Nucleus accumbens (tissue), 56 donors: ENCODE data around the gene PHKA2.
"Not testable (repeated sequence)": the region's sequence is repeated elsewhere in the genome, so short reads cannot be mapped to it uniquely, and the experiment has no call there.

Source experiments
- DNase-seq, 56 donors: peaks; one replicate each; lab custom pipeline; 2025; lab: John Stamatoyannopoulos, UW

The PHKA2 gene

DNA sequence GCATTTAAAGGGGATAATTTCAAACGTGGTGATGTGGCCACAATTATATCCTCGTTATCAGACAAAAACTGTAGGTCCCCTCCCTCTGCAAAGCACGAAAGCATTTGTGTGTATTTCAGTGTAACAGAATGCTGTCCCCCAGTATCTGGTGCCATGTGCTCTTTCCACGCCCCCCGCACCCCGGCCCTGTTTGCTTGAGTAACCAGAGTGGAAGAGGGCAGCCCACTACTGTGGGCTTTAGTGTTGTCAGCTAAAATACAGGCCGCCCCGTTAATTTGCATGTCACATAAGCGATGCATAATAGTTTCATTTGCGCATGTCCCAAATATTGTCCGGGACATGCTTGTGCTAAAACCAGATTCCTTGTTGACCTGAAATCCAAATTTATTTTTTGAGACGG lies 110.1 kb downstream of the PHKA2 start:
- DNase-seq = no peak

DNA sequence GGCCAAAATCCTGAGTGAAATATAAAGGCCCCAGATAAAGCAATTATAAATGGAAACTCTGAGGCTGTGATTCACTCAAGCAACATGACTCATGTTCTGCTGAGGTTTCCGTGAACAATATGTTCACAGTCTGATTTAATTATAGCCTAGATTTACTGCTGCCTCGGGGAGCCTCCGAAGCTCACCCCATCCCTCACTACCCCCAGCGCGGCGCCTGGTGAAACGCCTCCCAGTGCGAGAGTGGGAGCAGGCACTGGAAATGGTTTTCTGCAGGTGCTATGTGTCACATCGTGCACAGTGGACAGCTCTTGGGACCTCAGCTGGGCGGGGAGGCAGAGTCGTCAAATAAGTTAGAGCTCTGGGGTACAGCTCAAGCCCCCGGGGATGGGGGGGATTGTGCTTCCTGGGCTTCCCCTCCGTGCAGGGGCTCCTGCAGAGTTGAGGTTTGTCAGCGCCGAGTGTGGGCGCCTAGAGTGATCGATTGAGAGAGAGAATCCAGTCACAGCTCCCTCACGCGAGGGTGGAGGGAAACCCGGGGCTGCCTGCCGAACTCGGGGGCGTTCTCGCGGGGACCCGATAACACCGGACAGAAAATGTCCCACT lies 110.6 kb downstream of the PHKA2 start:
- DNase-seq = peak in 31 of 56 donors; percentile 0 to 71 (median 35)

DNA sequence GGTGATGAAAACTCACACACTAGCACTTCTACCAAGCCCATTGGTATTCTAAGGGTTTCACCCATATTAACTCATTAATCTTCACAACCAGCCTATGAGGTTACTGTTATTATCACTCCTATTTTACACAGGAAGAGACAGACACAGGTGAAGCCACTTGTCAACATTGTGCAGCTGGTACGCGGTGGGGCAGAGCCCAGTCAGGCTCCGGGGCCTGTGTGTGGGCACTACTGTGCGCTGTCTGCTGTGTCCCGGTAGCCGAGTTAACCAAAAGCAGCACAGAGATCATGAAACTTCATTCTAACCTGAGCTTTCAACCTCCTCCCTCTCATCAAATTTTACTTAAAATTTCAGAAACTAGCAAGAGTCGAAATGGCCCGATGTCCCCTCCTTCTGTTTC lies 111.3 kb downstream of the PHKA2 start:
- no peak for DNase-seq

DNA sequence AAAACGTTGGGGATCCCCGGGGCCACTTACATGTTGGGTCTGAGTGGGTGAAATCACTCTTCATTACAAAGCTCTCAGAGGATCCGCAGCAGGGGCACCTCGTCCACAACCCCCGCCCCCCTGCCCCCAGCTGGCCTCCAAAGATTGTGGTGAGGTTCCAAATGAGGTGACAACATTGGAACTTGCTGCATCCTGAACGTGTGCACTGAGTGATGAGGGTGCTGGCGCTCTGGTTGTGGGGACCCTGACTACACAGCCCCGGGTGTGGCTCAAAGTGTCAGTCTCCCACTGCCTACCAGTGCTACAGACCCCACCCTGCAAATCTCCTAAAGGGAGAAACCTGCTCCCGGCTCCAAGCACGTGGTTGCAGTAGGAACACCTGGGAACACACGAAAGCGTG lies 111.9 kb downstream of the PHKA2 start:
- no peak for DNase-seq

DNA sequence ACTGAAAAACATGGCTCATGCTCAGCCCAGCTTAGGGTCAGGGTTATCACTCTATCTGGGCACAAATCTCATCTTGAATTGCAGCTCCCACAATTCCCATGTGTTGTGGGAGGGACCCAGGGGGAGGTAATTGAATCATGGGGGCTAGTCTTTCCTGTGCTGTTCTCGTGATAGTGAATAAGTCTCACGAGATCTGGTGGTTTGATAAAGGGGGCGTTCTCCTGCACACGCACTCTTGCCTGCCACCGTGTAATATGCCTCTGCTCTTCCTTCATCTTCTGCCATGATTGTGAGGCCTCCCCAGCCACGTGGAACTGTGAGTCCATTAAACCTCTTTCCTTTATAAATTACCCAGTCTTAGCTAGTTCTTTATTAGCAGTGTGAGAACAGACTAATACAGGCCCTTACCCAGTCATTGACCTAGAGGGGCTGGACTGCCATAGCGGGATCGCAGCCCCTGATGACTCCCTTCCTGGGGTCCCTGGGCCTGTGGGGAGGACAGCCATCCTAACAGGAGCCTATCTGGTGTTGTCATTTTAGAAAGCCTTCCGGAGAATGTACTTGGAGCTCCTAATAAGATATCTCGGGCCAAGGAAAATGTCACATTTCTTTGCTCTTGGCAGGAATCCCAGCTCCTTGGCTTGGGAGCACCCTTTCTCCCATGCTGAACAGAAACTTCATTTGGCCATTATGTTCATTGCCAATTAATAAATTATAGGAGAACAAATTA lies 112.6 kb downstream of the PHKA2 start:
- DNase-seq = no peak

DNA sequence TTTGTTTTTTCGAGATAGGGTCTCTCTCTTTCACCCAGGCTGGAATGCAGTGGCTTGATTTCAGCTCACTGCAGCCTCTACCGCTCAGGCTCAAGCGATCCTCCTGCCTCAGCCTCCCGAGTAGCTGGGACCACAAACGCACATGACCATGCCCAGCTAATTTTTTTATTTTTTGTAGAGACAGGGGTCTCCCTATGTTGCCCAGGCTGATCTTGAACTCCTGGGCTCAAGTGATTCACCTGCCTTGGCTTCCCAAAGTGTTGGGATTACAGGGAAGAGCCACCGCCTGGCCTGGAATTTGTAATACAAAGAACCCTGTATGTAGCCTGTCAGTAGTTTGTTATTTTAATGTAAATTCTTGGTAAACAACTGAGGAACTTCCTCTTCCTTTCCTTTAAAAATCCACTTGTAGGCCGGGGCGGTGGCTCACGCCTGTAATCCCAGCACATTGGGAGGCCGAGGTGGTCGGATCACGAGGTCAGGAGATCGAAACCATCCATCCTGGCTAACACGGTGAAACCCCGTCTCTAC lies 119.5 kb downstream of the PHKA2 start:
- no peak for DNase-seq

DNA sequence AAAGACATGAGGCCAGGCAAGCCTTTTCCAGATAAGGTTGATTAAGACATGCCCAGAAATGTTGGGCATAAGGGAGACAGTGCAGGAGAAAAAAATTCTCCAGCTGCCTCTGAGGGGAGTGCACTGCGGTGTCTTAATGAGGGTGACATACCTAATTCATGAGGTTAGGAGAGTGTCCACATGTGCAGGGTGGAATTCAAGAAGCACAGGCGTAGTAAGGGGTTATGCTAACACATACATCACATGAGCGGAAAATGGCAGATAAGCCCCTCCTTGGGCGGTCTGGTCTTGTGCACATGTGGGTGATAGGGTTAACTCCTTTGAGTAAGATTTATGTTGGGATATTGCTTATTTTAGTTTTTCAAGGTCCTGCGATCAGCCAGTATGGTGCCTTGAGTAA lies 122.4 kb downstream of the PHKA2 start:
- DNase-seq = no peak

DNA sequence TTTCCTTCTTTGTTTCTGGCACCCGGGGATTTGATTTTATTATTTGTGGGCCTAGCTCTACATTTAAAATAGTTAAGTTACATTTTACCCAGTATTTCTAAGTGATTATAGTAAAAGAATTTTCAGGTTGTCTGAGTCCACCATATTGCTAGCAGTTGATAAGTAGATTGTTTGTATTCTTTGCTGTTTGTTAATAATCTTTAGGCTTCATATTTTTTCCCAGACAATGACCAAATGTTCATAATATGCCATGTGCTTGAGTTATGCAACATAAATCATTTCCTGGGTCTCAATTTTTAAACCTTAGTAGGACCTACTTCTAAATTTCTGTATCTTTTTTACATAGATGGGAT lies 127.3 kb downstream of the PHKA2 start:
- no peak for DNase-seq

DNA sequence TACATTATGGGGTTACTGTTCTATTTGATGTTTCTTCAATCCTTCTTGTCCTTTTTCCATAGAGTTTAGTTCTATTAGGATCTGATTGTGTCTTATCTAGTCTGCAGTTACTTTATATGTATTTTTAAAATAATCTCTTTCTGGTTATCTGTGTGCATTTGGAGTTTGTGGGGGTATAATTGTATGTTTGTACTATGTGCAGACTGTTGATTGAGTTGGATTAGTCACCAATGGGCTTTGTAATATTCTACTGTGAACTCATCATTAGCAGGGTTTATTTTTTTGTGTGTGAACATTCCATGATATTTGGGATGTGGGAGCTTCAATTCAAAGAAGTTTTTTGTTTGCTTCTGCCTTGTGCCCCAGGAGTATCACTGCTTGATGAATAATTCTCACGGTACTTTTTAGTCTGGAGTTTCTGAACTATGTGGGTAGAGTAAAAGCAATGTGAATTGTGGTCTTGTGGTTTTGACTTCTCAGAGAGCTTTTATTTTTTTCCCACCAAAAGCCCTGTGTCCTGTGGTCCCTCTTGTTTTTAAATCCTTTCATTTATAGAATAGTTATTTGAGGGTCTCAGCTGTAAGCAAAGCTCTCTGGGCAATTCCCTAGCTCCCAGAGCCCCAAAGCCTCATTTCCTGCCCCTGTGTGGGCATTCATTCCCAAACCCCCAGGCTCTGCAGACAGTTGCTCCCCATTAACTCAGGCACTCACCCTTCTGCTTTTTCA lies 127.8 kb downstream of the PHKA2 start:
- no peak for DNase-seq

DNA sequence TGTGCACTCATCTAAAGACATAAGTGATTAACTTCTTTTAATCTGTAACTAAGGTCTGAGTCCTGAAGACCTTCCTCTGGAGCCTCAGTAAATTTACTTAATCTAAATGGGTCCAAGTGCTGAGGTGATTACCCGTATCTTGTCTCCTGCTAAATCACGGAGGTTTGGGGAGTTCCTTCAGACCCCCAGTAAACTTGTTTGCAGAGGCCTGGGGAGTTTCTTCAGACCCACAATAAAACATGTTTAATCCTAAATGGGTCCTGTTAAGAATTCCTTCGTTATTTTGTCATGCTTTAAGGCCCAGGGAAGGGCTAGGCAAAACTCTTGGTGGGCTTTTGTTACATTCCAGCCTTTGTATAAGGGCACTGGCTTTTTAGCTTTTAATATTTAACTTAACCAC lies 136.0 kb downstream of the PHKA2 start:
- DNase-seq = not testable (repeated sequence)
